HepG2 (cell line): Measurements from ENCODE around the gene ZMIZ1. TPM values are rescaled to one million over a fixed set of nuclear protein-coding genes. Genes with fewer than 3 reads are reported as not detected.

Experiments
- ATAC-seq: fragments of 200-7000 bp; cut with Tn5 transposase; 3 replicates; pipeline ENCODE4 v1.9.1; 2020; ENCODE audit warnings: mild to moderate bottlenecking, moderate library complexity
- BruUV-seq: library from RNA; stranded (reverse); fragments of 400-500 nt; replicated peaks from 2 replicates; lab custom pipeline; 2021; lab: Mats Ljungman, UMichigan
- CTCF ChIA-PET: fragments of 300-600 bp; formaldehyde crosslinking; extraction: SDS; loops from one replicate; lab custom pipeline; 2021; ENCODE audit warnings: low total read pairs, inconsistent platforms, low intra/inter-chr PET ratio; lab: Yijun Ruan, JAX
- POLR2A ChIA-PET: fragments of 350-600 bp; sonication (Branson Sonifier 250); formaldehyde crosslinking; loops from one replicate; lab custom pipeline; 2020; ENCODE audit warnings: antibody characterized with exemption, inconsistent platforms; lab: Yijun Ruan, JAX
- DNase-seq: peaks from one replicate; pipeline ENCODE4 v3.0.0-alpha.2; 2015; ENCODE audit warnings: low spot score
- FAIRE-seq: peaks from 3 replicates; lab custom pipeline; 2011; peaks lifted over from hg19 to GRCh38; lab: Jason Lieb, UNC
- H2AFZ ChIP-seq: one replicate; pipeline ENCODE4 v1.6.1; 2011; ENCODE audit warnings: low read length, inconsistent platforms
- H3K27ac ChIP-seq: fragments of 300-600 bp; 3 replicates; pipeline ENCODE4 v1.8.0; 2011; ENCODE audit warnings: mixed run types, mild to moderate bottlenecking, mixed read lengths, low read length, inconsistent platforms; ENCODE audit not compliant: insufficient read depth; ENCODE audit errors: extremely low read length
- H3K27me3 ChIP-seq, 2 experiments: fragments of 200-600 bp in 1 of 2; 2 replicates in 1 of 2; 3 replicates in 1 of 2; pipeline versions ENCODE4 v1.6.0 to v1.8.0; 2011; ENCODE audit warnings: low read length in 2 of 2, mild to moderate bottlenecking in 2 of 2, moderate library complexity in 2 of 2, inconsistent platforms in 1 of 2; ENCODE audit not compliant: insufficient read depth in 2 of 2, control insufficient read depth in 1 of 2
- H3K36me3 ChIP-seq, 2 experiments: fragments of 200-600 bp in 1 of 2; replicated peaks in 1 of 2; 2 replicates in 1 of 2; 3 replicates in 1 of 2; pipeline versions ENCODE4 v1.5.1 to v1.8.0; 2011; ENCODE audit warnings: low read length in 2 of 2, inconsistent platforms in 1 of 2; ENCODE audit not compliant: insufficient read depth in 2 of 2, control insufficient read depth in 1 of 2
- H3K4me1 ChIP-seq: 2 replicates; pipeline ENCODE4 v1.5.1; 2012; ENCODE audit warnings: low read length, inconsistent platforms; ENCODE audit not compliant: insufficient read depth
- H3K4me2 ChIP-seq: 2 replicates; pipeline ENCODE4 v1.6.0; 2011; ENCODE audit warnings: low read depth, low read length, inconsistent platforms
- H3K4me3 ChIP-seq, 3 experiments: fragments of 200-600 bp in 1 of 3; sonication (generic), shearing (Covaris generic) in 1 of 3; replicated peaks in 1 of 3; 2 replicates each; pipeline ENCODE4 v1.5.1; 2011 to 2016; ENCODE audit warnings: low read length in 3 of 3, inconsistent platforms in 2 of 3, low read depth in 2 of 3, mild to moderate bottlenecking in 2 of 3, control low read depth in 1 of 3, mixed read lengths in 1 of 3; ENCODE audit not compliant: insufficient read depth in 1 of 3
- H3K79me2 ChIP-seq: one replicate; pipeline ENCODE4 v1.6.1; 2011; ENCODE audit warnings: low read length, inconsistent platforms; ENCODE audit not compliant: insufficient read depth
- H3K9ac ChIP-seq: 2 replicates; pipeline ENCODE4 v1.6.0; 2011; ENCODE audit warnings: mild to moderate bottlenecking, low read depth, low read length, inconsistent platforms; ENCODE audit not compliant: insufficient read depth
- H3K9me3 ChIP-seq: 2 replicates; pipeline ENCODE4 v1.5.1; 2012; ENCODE audit warnings: mild to moderate bottlenecking, low read length
- H4K20me1 ChIP-seq: 2 replicates; pipeline ENCODE4 v1.6.0; 2011; ENCODE audit warnings: inconsistent platforms, mild to moderate bottlenecking, low read length, moderate library complexity; ENCODE audit not compliant: insufficient read depth
- KLF13 ChIP-seq: sonication (generic); formaldehyde crosslinking; IDR thresholded peaks from 2 replicates; pipeline ENCODE4 v1.4.0; 2020; ENCODE audit warnings: mild to moderate bottlenecking, missing genetic modification reagents
- MED1 ChIP-seq: sonication (generic); formaldehyde crosslinking; IDR thresholded peaks from 2 replicates; pipeline ENCODE4 v1.4.0; 2020; ENCODE audit warnings: missing genetic modification reagents
- RFX3 ChIP-seq: IDR thresholded peaks from 2 replicates; pipeline ENCODE4 v1.6.1; 2016; ENCODE audit warnings: missing biosample characterization, missing genetic modification reagents
- SALL1 ChIP-seq: sonication (generic); formaldehyde crosslinking; IDR thresholded peaks from 2 replicates; pipeline ENCODE4 v1.8.0; 2022; ENCODE audit warnings: mild to moderate bottlenecking, missing genetic modification reagents
- TOPORS ChIP-seq: sonication (generic); formaldehyde crosslinking; IDR thresholded peaks from 2 replicates; pipeline ENCODE4 v1.8.0; 2023; ENCODE audit warnings: mild to moderate bottlenecking, missing genetic modification reagents
- ZMAT3 ChIP-seq: sonication (generic); formaldehyde crosslinking; conservative IDR thresholded peaks from 2 replicates; pipeline ENCODE4 v1.7.0; 2021; ENCODE audit warnings: missing genetic modification reagents
- ZNF484 ChIP-seq: sonication (generic); formaldehyde crosslinking; IDR thresholded peaks from 2 replicates; pipeline ENCODE4 v1.5.1; 2020; ENCODE audit warnings: mild to moderate bottlenecking, low read depth, missing genetic modification reagents, borderline replicate concordance
- ZNF570 ChIP-seq: sonication (generic); formaldehyde crosslinking; IDR thresholded peaks from 2 replicates; pipeline ENCODE4 v1.4.0; 2020; ENCODE audit warnings: mild to moderate bottlenecking, missing genetic modification reagents, borderline replicate concordance
- WGBS: methylation state at CpG from one replicate; pipeline ENCODE4 v1.1.6; 2017; ENCODE audit warnings: low lambda C conversion rate; 5-methylcytosine and 5-hydroxymethylcytosine counted together
- in situ Hi-C: cut with HindIII; loops from 2 replicates; pipeline ENCODE4 v1.10.0; 2017; ENCODE audit warnings: low pct_unique_long_range_greater_than_20kb; ENCODE audit not compliant: extremely low pct_ligation_motif_present
- intact Hi-C: fragments of 100-400 bp; cut with micrococcal nuclease; formaldehyde crosslinking; loops from one replicate; pipeline ENCODE4 v1.10.0; 2022; ENCODE audit not compliant: unreplicated experiment
- polyA plus RNA-seq, 8 experiments: library from polyadenylated mRNA; depleted of rRNA in 3 of 8; stranded (reverse) in 7 of 8; unstranded in 1 of 8; fragments of >200 nt; fragmentation: Illumina TruSeq in 4 of 8; extraction: Trizol in 4 of 8; gene quantifications; 2 replicates each; pipeline versions ENCODE4 v1.2.1 to v1.2.3, GENCODE V29; 2011 to 2016; ENCODE audit warnings: low read depth in 4 of 8, missing spikeins in 1 of 8, mixed read lengths in 1 of 8; ENCODE audit not compliant: insufficient read depth in 1 of 8
- total RNA-seq, 5 experiments: library from RNA; depleted of rRNA; stranded (reverse); fragments of >200 nt; fragmentation: Illumina TruSeq; extraction: Trizol; gene quantifications; 2 replicates each; pipeline ENCODE4 v1.2.3, GENCODE V29; 2016; ENCODE audit warnings: low read depth in 1 of 5
- TF ChIP-seq, protein P1 (sequence below): sonication (generic); formaldehyde crosslinking; conservative IDR thresholded peaks from 2 replicates; pipeline ENCODE4 v1.4.0; 2020; ENCODE audit warnings: mild to moderate bottlenecking, missing genetic modification reagents, moderate library complexity
- TF ChIP-seq, protein P2 (sequence below): sonication (generic); formaldehyde crosslinking; IDR thresholded peaks from 2 replicates; pipeline ENCODE4 v1.5.1; 2020; ENCODE audit warnings: mild to moderate bottlenecking, missing genetic modification reagents, borderline replicate concordance

ZMIZ1 gene
- total and polyA plus RNA-seq, 2 of the 13 experiments (the other 11 are each of a cell fraction or from before 2014, with no cell fraction given), result 5.3 to 10.2 TPM

DNA sequence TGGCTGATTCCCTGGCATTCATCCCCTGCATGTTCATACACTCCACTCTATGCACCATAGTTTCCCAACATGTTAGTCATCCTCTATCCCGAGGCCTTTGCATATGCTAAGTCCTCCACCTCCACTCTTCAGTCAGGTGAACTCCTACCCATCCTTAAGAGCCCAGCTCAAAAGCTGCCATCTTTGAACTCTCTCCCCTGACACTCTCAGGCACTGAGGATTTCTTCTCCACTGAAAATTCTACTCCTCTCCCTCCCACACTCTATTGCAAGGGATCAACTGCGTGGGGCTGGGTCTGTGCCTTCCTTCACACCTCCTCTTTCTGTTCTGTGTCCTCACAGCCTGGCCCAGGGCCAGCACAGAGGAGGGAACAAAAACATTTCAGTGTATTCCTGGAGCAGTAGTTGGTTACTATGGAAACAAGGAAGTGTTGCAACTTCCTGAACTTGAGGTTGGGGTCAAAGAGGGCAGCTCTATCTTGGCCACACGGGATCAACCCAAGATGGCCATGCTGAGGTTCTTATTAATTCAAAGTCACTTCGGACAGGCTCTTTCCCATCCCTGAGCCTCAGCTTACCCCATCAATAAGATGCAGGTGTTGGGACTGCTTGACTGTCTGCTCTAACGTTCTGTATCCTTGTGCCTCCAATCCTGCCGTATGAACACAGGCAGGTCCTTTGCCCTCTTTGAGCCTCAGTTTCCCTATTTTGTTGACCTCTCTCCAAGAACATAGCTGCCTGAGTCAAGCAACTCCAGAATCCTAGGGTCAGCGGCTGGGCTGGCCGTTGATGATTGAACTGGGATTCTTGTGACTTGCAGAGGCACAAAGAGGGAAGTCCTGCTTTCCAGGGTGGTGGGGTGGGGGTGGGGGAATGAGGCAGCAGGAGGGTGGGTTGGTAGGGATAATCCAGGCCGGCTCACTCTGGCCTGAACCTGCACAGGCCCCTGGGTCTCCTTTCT lies 15.5 kb downstream of the ZMIZ1 start:
- CTCF ChIA-PET, result no interaction called here
- Histone ChIP-seq H3K79me2 (peaks cover 99% of the 10 kb centered on the region), H3K4me2 (peak overlapping the region; percentile 63), H3K36me3 (peaks cover 10 to 44% of the 10 kb centered on the region in 2 experiments; a peak in 4 of 5 replicates), H3K27me3 (no peaks in the 10 kb centered on the region), H2AFZ (no peak overlapping the region), H3K27ac (peak overlapping the region; percentile 84), H3K9ac (peak overlapping the region; percentile 64), H4K20me1 (peaks cover 92% of the 10 kb centered on the region), H3K4me3 (peak overlapping the region in 1 of 3 experiments; percentile 34; a peak in 1 of 6 replicates), H3K4me1 (peaks cover 100% of the 10 kb centered on the region), H3K9me3 (no peaks in the 10 kb centered on the region)
- peak; percentile 78 for ATAC-seq
- POLR2A ChIA-PET, result interaction anchor here (1.2 to 3.0 kb wide), 3 partner anchors 9 to 111 kb away, joined by 3 to 8 read pairs (median 7); no protein-coding TSS in a partner anchor
- in situ Hi-C loops (loop anchor here (25.0 kb wide), 1 partner anchor 103 kb away; no protein-coding TSS in a partner anchor), intact Hi-C loops (no loop called here)
- 51% methylated on average over 9 of the region's 9 CpGs for WGBS
- BruUV-seq, result no TSS peak
- peak; percentile 93 for DNase-seq
- FAIRE-seq, result peak; percentile 97
- TF ChIP-seq RFX3 (CRISPR knock-in tag) (peak; percentile 89), SALL1 (CRISPR knock-in tag) (peak; percentile 79), ZMAT3 (CRISPR knock-in tag) (0 out of 2 replicates have a peak, but pooled peaks have one; percentile 37), MED1 (peak; percentile 81), ZNF570 (CRISPR knock-in tag) (no peak), ZNF484 (no peak), KLF13 (CRISPR knock-in tag) (no peak), TOPORS (CRISPR knock-in tag) (no peak)
- TF ChIP-seq, protein P1, sequence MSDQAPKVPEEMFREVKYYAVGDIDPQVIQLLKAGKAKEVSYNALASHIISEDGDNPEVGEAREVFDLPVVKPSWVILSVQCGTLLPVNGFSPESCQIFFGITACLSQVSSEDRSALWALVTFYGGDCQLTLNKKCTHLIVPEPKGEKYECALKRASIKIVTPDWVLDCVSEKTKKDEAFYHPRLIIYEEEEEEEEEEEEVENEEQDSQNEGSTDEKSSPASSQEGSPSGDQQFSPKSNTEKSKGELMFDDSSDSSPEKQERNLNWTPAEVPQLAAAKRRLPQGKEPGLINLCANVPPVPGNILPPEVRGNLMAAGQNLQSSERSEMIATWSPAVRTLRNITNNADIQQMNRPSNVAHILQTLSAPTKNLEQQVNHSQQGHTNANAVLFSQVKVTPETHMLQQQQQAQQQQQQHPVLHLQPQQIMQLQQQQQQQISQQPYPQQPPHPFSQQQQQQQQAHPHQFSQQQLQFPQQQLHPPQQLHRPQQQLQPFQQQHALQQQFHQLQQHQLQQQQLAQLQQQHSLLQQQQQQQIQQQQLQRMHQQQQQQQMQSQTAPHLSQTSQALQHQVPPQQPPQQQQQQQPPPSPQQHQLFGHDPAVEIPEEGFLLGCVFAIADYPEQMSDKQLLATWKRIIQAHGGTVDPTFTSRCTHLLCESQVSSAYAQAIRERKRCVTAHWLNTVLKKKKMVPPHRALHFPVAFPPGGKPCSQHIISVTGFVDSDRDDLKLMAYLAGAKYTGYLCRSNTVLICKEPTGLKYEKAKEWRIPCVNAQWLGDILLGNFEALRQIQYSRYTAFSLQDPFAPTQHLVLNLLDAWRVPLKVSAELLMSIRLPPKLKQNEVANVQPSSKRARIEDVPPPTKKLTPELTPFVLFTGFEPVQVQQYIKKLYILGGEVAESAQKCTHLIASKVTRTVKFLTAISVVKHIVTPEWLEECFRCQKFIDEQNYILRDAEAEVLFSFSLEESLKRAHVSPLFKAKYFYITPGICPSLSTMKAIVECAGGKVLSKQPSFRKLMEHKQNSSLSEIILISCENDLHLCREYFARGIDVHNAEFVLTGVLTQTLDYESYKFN (CRISPR knock-in tag), result peak; percentile 75
- TF ChIP-seq, protein P2, sequence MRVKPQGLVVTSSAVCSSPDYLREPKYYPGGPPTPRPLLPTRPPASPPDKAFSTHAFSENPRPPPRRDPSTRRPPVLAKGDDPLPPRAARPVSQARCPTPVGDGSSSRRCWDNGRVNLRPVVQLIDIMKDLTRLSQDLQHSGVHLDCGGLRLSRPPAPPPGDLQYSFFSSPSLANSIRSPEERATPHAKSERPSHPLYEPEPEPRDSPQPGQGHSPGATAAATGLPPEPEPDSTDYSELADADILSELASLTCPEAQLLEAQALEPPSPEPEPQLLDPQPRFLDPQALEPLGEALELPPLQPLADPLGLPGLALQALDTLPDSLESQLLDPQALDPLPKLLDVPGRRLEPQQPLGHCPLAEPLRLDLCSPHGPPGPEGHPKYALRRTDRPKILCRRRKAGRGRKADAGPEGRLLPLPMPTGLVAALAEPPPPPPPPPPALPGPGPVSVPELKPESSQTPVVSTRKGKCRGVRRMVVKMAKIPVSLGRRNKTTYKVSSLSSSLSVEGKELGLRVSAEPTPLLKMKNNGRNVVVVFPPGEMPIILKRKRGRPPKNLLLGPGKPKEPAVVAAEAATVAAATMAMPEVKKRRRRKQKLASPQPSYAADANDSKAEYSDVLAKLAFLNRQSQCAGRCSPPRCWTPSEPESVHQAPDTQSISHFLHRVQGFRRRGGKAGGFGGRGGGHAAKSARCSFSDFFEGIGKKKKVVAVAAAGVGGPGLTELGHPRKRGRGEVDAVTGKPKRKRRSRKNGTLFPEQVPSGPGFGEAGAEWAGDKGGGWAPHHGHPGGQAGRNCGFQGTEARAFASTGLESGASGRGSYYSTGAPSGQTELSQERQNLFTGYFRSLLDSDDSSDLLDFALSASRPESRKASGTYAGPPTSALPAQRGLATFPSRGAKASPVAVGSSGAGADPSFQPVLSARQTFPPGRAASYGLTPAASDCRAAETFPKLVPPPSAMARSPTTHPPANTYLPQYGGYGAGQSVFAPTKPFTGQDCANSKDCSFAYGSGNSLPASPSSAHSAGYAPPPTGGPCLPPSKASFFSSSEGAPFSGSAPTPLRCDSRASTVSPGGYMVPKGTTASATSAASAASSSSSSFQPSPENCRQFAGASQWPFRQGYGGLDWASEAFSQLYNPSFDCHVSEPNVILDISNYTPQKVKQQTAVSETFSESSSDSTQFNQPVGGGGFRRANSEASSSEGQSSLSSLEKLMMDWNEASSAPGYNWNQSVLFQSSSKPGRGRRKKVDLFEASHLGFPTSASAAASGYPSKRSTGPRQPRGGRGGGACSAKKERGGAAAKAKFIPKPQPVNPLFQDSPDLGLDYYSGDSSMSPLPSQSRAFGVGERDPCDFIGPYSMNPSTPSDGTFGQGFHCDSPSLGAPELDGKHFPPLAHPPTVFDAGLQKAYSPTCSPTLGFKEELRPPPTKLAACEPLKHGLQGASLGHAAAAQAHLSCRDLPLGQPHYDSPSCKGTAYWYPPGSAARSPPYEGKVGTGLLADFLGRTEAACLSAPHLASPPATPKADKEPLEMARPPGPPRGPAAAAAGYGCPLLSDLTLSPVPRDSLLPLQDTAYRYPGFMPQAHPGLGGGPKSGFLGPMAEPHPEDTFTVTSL (CRISPR knock-in tag), result peak; percentile 65
